Adrenal gland (tissue), 5 donors: ENCODE data around the gene RGS14.

Experiments
- CTCF ChIP-seq, 6 experiments: fragments of 450-650 bp in 4 of 6; fragments of 200-600 bp in 2 of 6; sonication (generic) in 1 of 6; IDR thresholded peaks; 1 replicate in 5 of 6; 2 replicates in 1 of 6; pipeline versions ENCODE4 v1.5.1 to v1.8.0; 2016 to 2021; ENCODE audit warnings: antibody characterized with exemption in 6 of 6, mild to moderate bottlenecking in 2 of 6, moderate library complexity in 1 of 6
- POLR2A ChIP-seq, 2 donors: fragments of 450-650 bp; IDR thresholded peaks; one replicate each; pipeline ENCODE4 v1.6.1; 2017; ENCODE audit warnings: antibody characterized with exemption in 2 of 2, mild to moderate bottlenecking in 2 of 2, moderate library complexity in 1 of 2
- donor health status: DM: no; HTN: no; CAD: no.

GRCh38 chr5:177320879-177321278 is 36.8 kb upstream of the RGS14 start:
- TF ChIP-seq POLR2A (IDR thresholded peaks at IDR 0.05): no peak
- TF ChIP-seq CTCF (IDR thresholded peaks at IDR 0.05): no peak
